Muscle layer of colon (tissue), 2 donors: ENCODE data around the gene NCLN.

Source experiments
- H3K27ac ChIP-seq: one replicate; pipeline ENCODE4 v1.7.0; 2013; ENCODE audit warnings: low read depth, mild to moderate bottlenecking, low read length, moderate library complexity
- H3K27me3 ChIP-seq, 2 donors: one replicate each; pipeline ENCODE4 v1.7.0; 2013; ENCODE audit warnings: low read length in 2 of 2, mild to moderate bottlenecking in 2 of 2; ENCODE audit not compliant: insufficient read depth in 2 of 2, control insufficient read depth in 1 of 2
- H3K36me3 ChIP-seq: one replicate; pipeline ENCODE4 v1.7.0; 2013; ENCODE audit warnings: mild to moderate bottlenecking, low read length; ENCODE audit not compliant: insufficient read depth
- H3K4me1 ChIP-seq: one replicate; pipeline ENCODE4 v1.7.0; 2013; ENCODE audit warnings: mild to moderate bottlenecking, low read length; ENCODE audit not compliant: insufficient read depth
- H3K4me3 ChIP-seq, 2 donors: one replicate each; pipeline ENCODE4 v1.7.0; 2013; ENCODE audit warnings: low read length in 2 of 2, low read depth in 1 of 2, mild to moderate bottlenecking in 1 of 2, moderate library complexity in 1 of 2
- H3K9ac ChIP-seq: one replicate; pipeline ENCODE4 v1.7.0; 2013; ENCODE audit warnings: low read length
- H3K9me3 ChIP-seq: one replicate; pipeline ENCODE4 v1.7.0; 2013; ENCODE audit warnings: mild to moderate bottlenecking, low read length
- donor health status: abdominal sarcoma.
- donor health status: Adenocarcinoma of cecum.

NCLN gene

DNA sequence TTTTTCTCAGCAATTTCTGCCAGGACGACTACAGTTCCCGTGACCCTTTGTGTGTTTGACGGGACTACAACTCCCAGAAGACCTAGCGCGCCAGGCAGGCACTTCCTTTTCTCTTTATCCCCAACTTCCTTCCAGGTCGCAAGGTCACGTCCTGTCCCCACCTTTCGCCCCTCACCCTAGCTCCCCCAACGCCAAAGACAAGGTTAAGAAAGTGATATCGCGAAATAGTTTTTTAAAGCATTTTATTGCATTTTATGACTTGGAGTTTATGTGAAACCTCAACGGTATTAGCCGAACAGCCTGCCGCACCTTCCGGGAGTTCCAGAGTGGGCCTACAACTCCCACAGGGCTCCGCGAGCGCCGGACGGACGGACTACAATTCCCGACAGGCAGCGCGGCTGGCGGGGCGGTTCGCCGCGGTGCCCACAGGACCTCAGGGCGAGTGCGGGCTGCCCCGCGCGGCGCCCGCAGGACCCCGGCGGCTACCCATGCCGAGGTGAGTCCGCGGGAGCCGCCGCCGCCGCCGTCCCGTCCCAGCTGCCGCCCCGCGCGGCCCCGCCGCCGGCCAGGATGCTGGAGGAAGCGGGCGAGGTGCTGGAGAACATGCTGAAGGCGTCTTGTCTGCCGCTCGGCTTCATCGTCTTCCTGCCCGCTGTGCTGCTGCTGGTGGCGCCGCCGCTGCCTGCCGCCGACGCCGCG lies at the start of gene NCLN:
TSS of gene NCLN (plus strand) at position 470 of the 699 bp plus-strand sequence. CDS start at position 571, 101 bp downstream.
- Histone ChIP-seq H3K4me3 (peak within 1 kb of the TSS; percentile 76 to 96), H3K27me3 (no peaks in the 10 kb centered on the region), H3K36me3 (no peaks in the 10 kb centered on the region), H3K9ac (peak within 1 kb of the TSS; percentile 25), H3K27ac (peak within 1 kb of the TSS; percentile 99), H3K4me1 (peaks cover 20% of the 10 kb centered on the region), H3K9me3 (no peaks in the 10 kb centered on the region)

GRCh38 chr19:3135961-3136683 lies 49.6 kb upstream of the NCLN start, which contains the start of gene GNA15:
GNA15 (plus strand) TSS chr19:3136033; CDS start chr19:3136451, 418 bp downstream.
- Histone ChIP-seq H3K36me3 (no peaks in the 10 kb centered on the region), H3K4me3 (peak within 1 kb of the TSS in 1 of 2 donors; percentile 5), H3K9me3 (no peaks in the 10 kb centered on the region), H3K9ac (no peak within 1 kb of the TSS), H3K27me3 (peaks cover 0 to 4% of the 10 kb centered on the region in 2 donors), H3K4me1 (no peaks in the 10 kb centered on the region), H3K27ac (no peak within 1 kb of the TSS)

DNA sequence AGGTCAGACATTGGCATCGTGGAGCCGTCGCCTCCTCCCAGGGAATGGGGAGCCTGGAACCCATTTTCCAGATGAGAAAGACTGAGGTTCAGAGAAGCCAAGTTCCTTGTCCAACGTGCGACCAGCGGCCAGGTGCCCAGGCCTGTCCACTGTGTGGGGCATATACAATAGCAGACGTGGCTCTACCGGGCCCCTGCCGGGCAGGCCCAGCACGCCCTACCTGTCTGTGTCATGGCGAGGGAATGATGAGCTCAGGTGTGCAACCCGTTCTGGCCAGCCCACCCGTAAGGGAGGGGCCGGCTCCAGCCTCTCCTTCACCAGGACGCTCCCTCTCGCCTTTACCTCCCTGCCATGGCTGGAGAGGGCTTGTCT lies 49.1 kb upstream of the NCLN start:
- H3K4me1 ChIP-seq: peaks cover 3% of the 10 kb centered on the region
- H3K27ac ChIP-seq: no peak overlapping the region
- H3K4me3 ChIP-seq: peak overlapping the region in 1 of 2 donors; percentile 5
- H3K27me3 ChIP-seq: peaks cover 0 to 4% of the 10 kb centered on the region in 2 donors
- H3K9me3 ChIP-seq: no peaks in the 10 kb centered on the region
- no peaks in the 10 kb centered on the region for H3K36me3 ChIP-seq
- no peak overlapping the region for H3K9ac ChIP-seq

- Histone ChIP-seq H3K27ac (no peak overlapping the region), H3K4me1 (peaks cover 4% of the 10 kb centered on the region), H3K4me3 (peak overlapping the region in 1 of 2 donors; percentile 5), H3K36me3 (no peaks in the 10 kb centered on the region), H3K9me3 (no peaks in the 10 kb centered on the region), H3K9ac (no peak overlapping the region), H3K27me3 (peaks cover 0 to 4% of the 10 kb centered on the region in 2 donors)
Measured at GRCh38 chr19:3137119-3137518, 48.6 kb upstream of the NCLN start.

DNA sequence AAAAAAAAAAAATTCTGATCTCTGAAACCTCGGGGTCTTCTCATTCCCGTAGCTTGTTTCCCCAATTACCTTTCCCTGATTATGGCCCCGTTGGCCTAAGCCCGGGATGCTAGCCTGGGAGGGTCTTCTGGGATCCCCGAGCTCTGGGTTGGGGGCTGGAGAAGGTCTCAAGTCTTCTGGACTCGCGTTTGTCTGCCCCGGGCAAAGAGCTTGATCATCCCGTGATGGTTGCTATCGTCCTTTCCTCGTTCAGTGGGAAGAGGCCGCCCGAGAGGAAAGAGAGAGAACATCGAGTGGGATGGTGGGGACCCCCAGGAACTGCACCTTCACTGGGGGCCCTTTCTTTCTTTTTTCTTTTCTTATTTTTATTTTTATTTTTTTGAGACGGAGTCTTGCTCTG lies 47.5 kb upstream of the NCLN start:
- H3K4me3 ChIP-seq: no peak overlapping the region
- no peak overlapping the region for H3K9ac ChIP-seq
- H3K36me3 ChIP-seq: no peaks in the 10 kb centered on the region
- peaks cover 4% of the 10 kb centered on the region for H3K4me1 ChIP-seq
- peaks cover 0 to 4% of the 10 kb centered on the region in 2 donors for H3K27me3 ChIP-seq
- H3K27ac ChIP-seq: no peak overlapping the region
- no peaks in the 10 kb centered on the region for H3K9me3 ChIP-seq

DNA sequence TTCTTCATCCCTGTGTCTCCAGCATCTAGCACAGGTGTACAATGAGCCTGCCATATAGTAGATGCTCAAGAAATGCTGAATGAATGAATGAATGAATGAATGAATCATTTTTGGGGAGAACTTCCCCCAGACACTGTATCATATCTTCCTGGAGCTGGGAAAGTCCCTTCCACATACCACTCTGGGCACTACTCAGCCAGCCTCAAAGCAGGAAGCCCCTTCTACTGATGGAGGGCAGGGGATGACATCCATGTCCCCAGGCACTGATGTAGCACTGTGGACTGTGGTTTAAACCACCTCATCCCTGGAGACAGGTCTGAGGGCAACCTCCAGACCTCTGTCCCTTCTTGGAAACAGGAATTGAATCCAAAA lies 45.1 kb upstream of the NCLN start:
- Histone ChIP-seq H3K4me3 (no peak overlapping the region), H3K27me3 (peaks cover 0 to 4% of the 10 kb centered on the region in 2 donors), H3K9ac (no peak overlapping the region), H3K36me3 (no peaks in the 10 kb centered on the region), H3K4me1 (peaks cover 4% of the 10 kb centered on the region), H3K27ac (no peak overlapping the region), H3K9me3 (no peaks in the 10 kb centered on the region)

DNA sequence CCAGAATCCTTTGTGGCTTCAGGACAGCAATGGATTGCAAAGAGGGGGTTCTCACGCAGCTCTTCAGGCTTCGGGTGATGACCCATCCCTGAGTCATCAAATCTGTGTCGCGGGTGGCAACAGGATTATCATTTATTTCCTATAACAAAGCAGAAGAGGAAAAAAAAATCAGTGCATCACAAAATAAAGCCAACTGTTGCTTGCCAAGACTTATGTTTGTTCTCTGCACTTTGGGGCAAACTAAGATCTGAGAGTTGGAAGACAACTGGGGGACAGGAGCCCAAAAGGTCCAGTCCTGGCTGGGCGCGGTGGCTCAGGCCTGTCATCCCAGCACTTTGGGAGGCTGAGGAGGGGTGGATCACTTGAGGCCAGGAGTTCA lies 43.4 kb upstream of the NCLN start:
- Histone ChIP-seq H3K27me3 (no peaks in the 10 kb centered on the region), H3K9me3 (no peaks in the 10 kb centered on the region), H3K9ac (no peak overlapping the region), H3K27ac (peak overlapping the region; percentile 4), H3K4me3 (no peak overlapping the region), H3K36me3 (no peaks in the 10 kb centered on the region), H3K4me1 (peaks cover 4% of the 10 kb centered on the region)

GRCh38 chr19:3142781-3143337 lies 42.9 kb upstream of the NCLN start:
- Histone ChIP-seq H3K9ac (no peak overlapping the region), H3K4me3 (no peak overlapping the region), H3K9me3 (no peaks in the 10 kb centered on the region), H3K4me1 (peaks cover 4% of the 10 kb centered on the region), H3K27ac (no peak overlapping the region), H3K36me3 (no peaks in the 10 kb centered on the region), H3K27me3 (no peaks in the 10 kb centered on the region)

GRCh38 chr19:3145909-3146676 lies 39.6 kb upstream of the NCLN start:
- Histone ChIP-seq H3K9me3 (no peaks in the 10 kb centered on the region), H3K27ac (no peak overlapping the region), H3K4me1 (peaks cover 4% of the 10 kb centered on the region), H3K36me3 (no peaks in the 10 kb centered on the region), H3K27me3 (peaks cover 0 to 11% of the 10 kb centered on the region in 2 donors), H3K4me3 (no peak overlapping the region), H3K9ac (no peak overlapping the region)

- H3K4me3 ChIP-seq: no peak overlapping the region
- no peaks in the 10 kb centered on the region for H3K36me3 ChIP-seq
- peaks cover 0 to 11% of the 10 kb centered on the region in 2 donors for H3K27me3 ChIP-seq
- no peak overlapping the region for H3K9ac ChIP-seq
- H3K27ac ChIP-seq: no peak overlapping the region
- peaks cover 1% of the 10 kb centered on the region for H3K4me1 ChIP-seq
- H3K9me3 ChIP-seq: no peaks in the 10 kb centered on the region
Measured at GRCh38 chr19:3146677-3147100, 39.0 kb upstream of the NCLN start.

GRCh38 chr19:3148503-3148902 lies 37.2 kb upstream of the NCLN start:
- no peak overlapping the region for H3K27ac ChIP-seq
- H3K36me3 ChIP-seq: no peaks in the 10 kb centered on the region
- H3K9ac ChIP-seq: no peak overlapping the region
- H3K27me3 ChIP-seq: peaks cover 0 to 11% of the 10 kb centered on the region in 2 donors
- no peak overlapping the region for H3K4me3 ChIP-seq
- H3K4me1 ChIP-seq: no peaks in the 10 kb centered on the region
- no peaks in the 10 kb centered on the region for H3K9me3 ChIP-seq
